H1 (cell line): Measurements from ENCODE around the gene ABCA2. TPM values are rescaled to one million over a fixed set of nuclear protein-coding genes. Genes with fewer than 3 reads are reported as not detected.

Experiments used
- CTCF ChIA-PET: fragments of 300-600 bp; sonication (Branson Sonifier 250); formaldehyde crosslinking; loops from one replicate; lab custom pipeline; 2021; ENCODE audit not compliant: partially characterized antibody; lab: Charles Lee
- POLR2A ChIA-PET: fragments of 300-600 bp; sonication (Branson Sonifier 250); formaldehyde crosslinking; loops from one replicate; lab custom pipeline; 2021; ENCODE audit warnings: inconsistent platforms; ENCODE audit not compliant: partially characterized antibody; lab: Charles Lee
- DNase-seq, 2 experiments: peaks; one replicate each; pipeline versions ENCODE4 v3.0.0 to v3.0.0-alpha.2; 2010 to 2022; ENCODE audit warnings: low spot score in 2 of 2, low read depth in 1 of 2, mixed read lengths in 1 of 2
- FAIRE-seq: peaks from 2 replicates; lab custom pipeline; 2011; peaks lifted over from hg19 to GRCh38; lab: Jason Lieb, UNC
- H2AFZ ChIP-seq: 2 replicates; pipeline ENCODE4 v1.8.1; 2012; ENCODE audit warnings: low read length, inconsistent platforms
- H2AK5ac ChIP-seq: 2 replicates; pipeline ENCODE4 v1.6.1; 2013; ENCODE audit warnings: low read depth, low read length
- H2BK120ac ChIP-seq: replicated peaks from 2 replicates; pipeline ENCODE3; 2013; ENCODE audit warnings: low read depth, low read length, inconsistent platforms
- H2BK12ac ChIP-seq: 2 replicates; pipeline ENCODE4 v1.6.1; 2013; ENCODE audit warnings: low read depth, low read length
- H2BK15ac ChIP-seq: 2 replicates; pipeline ENCODE4 v1.6.1; 2013; ENCODE audit warnings: low read length
- H2BK20ac ChIP-seq: 2 replicates; pipeline ENCODE4 v1.6.1; 2013; ENCODE audit warnings: low read length
- H2BK5ac ChIP-seq: 2 replicates; pipeline ENCODE4 v1.6.1; 2013; ENCODE audit warnings: low read depth, low read length
- H3K14ac ChIP-seq: 2 replicates; pipeline ENCODE4 v1.6.1; 2013; ENCODE audit warnings: inconsistent platforms; ENCODE audit not compliant: insufficient read length
- H3K18ac ChIP-seq: 2 replicates; pipeline ENCODE4 v1.6.1; 2013; ENCODE audit warnings: low read length; ENCODE audit errors: extremely low read depth
- H3K23ac ChIP-seq: 2 replicates; pipeline ENCODE4 v1.6.1; 2013; ENCODE audit warnings: inconsistent platforms; ENCODE audit not compliant: insufficient read length
- H3K23me2 ChIP-seq: 2 replicates; pipeline ENCODE4 v1.6.1; 2013; ENCODE audit warnings: low read depth, low read length
- H3K27ac ChIP-seq: 2 replicates; pipeline ENCODE4 v1.6.1; 2011; ENCODE audit warnings: low read depth, low read length, inconsistent platforms
- H3K27me3 ChIP-seq, 4 experiments: replicated peaks in 1 of 4; 1 replicate in 1 of 4; 2 replicates in 3 of 4; pipeline versions ENCODE4 v1.6.1 to v1.8.1; 2011 to 2013; ENCODE audit warnings: low read length in 3 of 4, mild to moderate bottlenecking in 3 of 4, inconsistent platforms in 2 of 4, mixed read lengths in 2 of 4, moderate library complexity in 1 of 4; ENCODE audit not compliant: control insufficient read depth in 3 of 4, insufficient read depth in 3 of 4; ENCODE audit errors: extremely low read depth in 1 of 4
- H3K36me3 ChIP-seq, 4 experiments: 2 replicates each; pipeline versions ENCODE4 v1.6.1 to v1.8.1; 2011 to 2013; ENCODE audit warnings: mild to moderate bottlenecking in 4 of 4, low read length in 3 of 4, moderate library complexity in 2 of 4, control low read depth in 1 of 4, inconsistent platforms in 1 of 4; ENCODE audit not compliant: insufficient read depth in 4 of 4, control insufficient read depth in 2 of 4
- H3K4ac ChIP-seq: replicated peaks from 2 replicates; pipeline ENCODE3; 2013; ENCODE audit warnings: low read length, low read depth, mixed read lengths, inconsistent platforms; ENCODE audit not compliant: insufficient read length
- H3K4me1 ChIP-seq, 4 experiments: replicated peaks in 1 of 4; 1 replicate in 1 of 4; 2 replicates in 3 of 4; pipeline versions ENCODE4 v1.6.1 to v1.8.1; 2011 to 2013; ENCODE audit warnings: low read length in 3 of 4, inconsistent platforms in 2 of 4, mixed read lengths in 1 of 4; ENCODE audit not compliant: insufficient read depth in 4 of 4, control insufficient read depth in 3 of 4
- H3K4me2 ChIP-seq, 2 experiments: 2 replicates each; pipeline versions ENCODE4 v1.6.1 to v1.8.1; 2011 to 2013; ENCODE audit warnings: low read depth in 2 of 2, low read length in 2 of 2, control low read depth in 1 of 2, inconsistent platforms in 1 of 2, mild to moderate bottlenecking in 1 of 2; ENCODE audit not compliant: insufficient read depth in 1 of 2
- H3K4me3 ChIP-seq, 4 experiments: fragments of 200-600, 300-600 bp in 1 of 4; sonication (generic), shearing (Covaris generic), sonication (Bioruptor Twin) in 1 of 4; 2 replicates each; pipeline versions ENCODE4 v1.5.1 to v1.8.1; 2011 to 2016; ENCODE audit warnings: low read length in 4 of 4, low read depth in 3 of 4, control low read depth in 2 of 4, inconsistent platforms in 2 of 4, mild to moderate bottlenecking in 2 of 4, mixed read lengths in 1 of 4, moderate library complexity in 1 of 4; ENCODE audit not compliant: insufficient read depth in 2 of 4; ENCODE audit errors: extremely low read depth in 1 of 4
- H3K56ac ChIP-seq: replicated peaks from 2 replicates; pipeline ENCODE3; 2013; ENCODE audit warnings: low read depth, mild to moderate bottlenecking, mixed read lengths, low read length, inconsistent platforms; ENCODE audit not compliant: insufficient read length
- H3K79me1 ChIP-seq: 2 replicates; pipeline ENCODE4 v1.6.1; 2013; ENCODE audit warnings: low read depth, low read length, control low read depth
- H3K79me2 ChIP-seq, 2 experiments: 2 replicates each; pipeline versions ENCODE4 v1.6.1 to v1.8.1; 2012 to 2013; ENCODE audit warnings: low read length in 2 of 2, mild to moderate bottlenecking in 2 of 2, inconsistent platforms in 1 of 2; ENCODE audit not compliant: insufficient read depth in 2 of 2, control insufficient read depth in 1 of 2
- H3K9ac ChIP-seq, 4 experiments: replicated peaks in 1 of 4; 1 replicate in 1 of 4; 2 replicates in 3 of 4; pipeline versions ENCODE4 v1.6.1 to v1.8.1; 2011 to 2013; ENCODE audit warnings: low read depth in 3 of 4, low read length in 3 of 4, control low read depth in 2 of 4, mild to moderate bottlenecking in 2 of 4, moderate library complexity in 2 of 4, inconsistent platforms in 1 of 4; ENCODE audit errors: extremely low read depth in 1 of 4
- H3K9me3 ChIP-seq, 2 experiments: 2 replicates each; pipeline versions ENCODE4 v1.6.1 to v1.8.1; 2012 to 2013; ENCODE audit warnings: mild to moderate bottlenecking in 2 of 2, moderate library complexity in 2 of 2, control low read depth in 1 of 2, inconsistent platforms in 1 of 2, low read depth in 1 of 2, low read length in 1 of 2, mixed read lengths in 1 of 2; ENCODE audit not compliant: insufficient read depth in 2 of 2
- H4K20me1 ChIP-seq, 2 experiments: replicated peaks in 1 of 2; 2 replicates each; pipeline versions ENCODE3 to v1.8.1; 2011 to 2013; ENCODE audit warnings: inconsistent platforms in 2 of 2, low read length in 2 of 2, mild to moderate bottlenecking in 1 of 2; ENCODE audit not compliant: insufficient read depth in 2 of 2, control insufficient read depth in 1 of 2
- H4K5ac ChIP-seq: 2 replicates; pipeline ENCODE4 v1.6.1; 2013; ENCODE audit warnings: low read length, low read depth, mixed read lengths, inconsistent platforms; ENCODE audit not compliant: insufficient read length
- H4K8ac ChIP-seq: 2 replicates; pipeline ENCODE4 v1.8.0; 2013; ENCODE audit warnings: mild to moderate bottlenecking, moderate library complexity, low read length, inconsistent platforms; ENCODE audit not compliant: insufficient read depth; ENCODE audit errors: extremely low read depth
- H4K91ac ChIP-seq: replicated peaks from 2 replicates; pipeline ENCODE3; 2013; ENCODE audit warnings: low read length, mixed read lengths, inconsistent platforms; ENCODE audit not compliant: insufficient read length
- EGR1 ChIP-seq: IDR thresholded peaks from 2 replicates; pipeline ENCODE4 v1.6.1; 2011; ENCODE audit warnings: low read depth, low read length, borderline replicate concordance
- FOSL1 ChIP-seq: IDR thresholded peaks from 2 replicates; pipeline ENCODE4 v1.6.1; 2011; ENCODE audit warnings: mild to moderate bottlenecking, low read depth, low read length, moderate library complexity; ENCODE audit not compliant: insufficient read depth
- HDAC2 ChIP-seq, 2 experiments: fragments of 300-600 bp in 1 of 2; sonication (generic) in 1 of 2; IDR thresholded peaks; 2 replicates each; pipeline ENCODE4 v1.6.1; 2011 to 2012; ENCODE audit warnings: low read depth in 2 of 2, low read length in 2 of 2, mild to moderate bottlenecking in 2 of 2, moderate library complexity in 2 of 2, borderline replicate concordance in 1 of 2, inconsistent platforms in 1 of 2
- KDM1A ChIP-seq: fragments of 200-600, 300-600 bp; sonication (generic); IDR thresholded peaks from 2 replicates; pipeline ENCODE4 v1.7.1; 2016; ENCODE audit warnings: mild to moderate bottlenecking, low read length, borderline replicate concordance
- PHF8 ChIP-seq: fragments of 200-600 bp; sonication (generic); conservative IDR thresholded peaks from 2 replicates; pipeline ENCODE4 v1.7.1; 2012; ENCODE audit warnings: low read depth, mild to moderate bottlenecking, inconsistent platforms, low read length, moderate library complexity
- POLR2AphosphoS5 ChIP-seq: IDR thresholded peaks from 2 replicates; pipeline ENCODE4 v1.6.1; 2011; ENCODE audit warnings: low read depth, low read length
- RXRA ChIP-seq: IDR thresholded peaks from 2 replicates; pipeline ENCODE4 v1.6.1; 2011; ENCODE audit warnings: low read depth, mild to moderate bottlenecking, low read length, moderate library complexity; ENCODE audit not compliant: insufficient read depth
- SP2 ChIP-seq: IDR thresholded peaks from 2 replicates; pipeline ENCODE4 v1.6.1; 2012; ENCODE audit warnings: mild to moderate bottlenecking, low read length, inconsistent platforms
- SRF ChIP-seq: IDR thresholded peaks from 2 replicates; pipeline ENCODE4 v1.6.1; 2011; ENCODE audit warnings: mild to moderate bottlenecking, low read depth, low read length, moderate library complexity
- TBP ChIP-seq: IDR thresholded peaks from 2 replicates; pipeline ENCODE4 v1.6.1; 2011; ENCODE audit warnings: low read depth, low read length, improper control_type of control experiment
- TEAD4 ChIP-seq: IDR thresholded peaks from 2 replicates; pipeline ENCODE4 v1.6.1; 2012; ENCODE audit warnings: low read depth, low read length, inconsistent platforms, mixed read lengths
- ZNF274 ChIP-seq: IDR thresholded peaks from 2 replicates; pipeline ENCODE4 v1.7.0; 2012; ENCODE audit warnings: low read length, borderline replicate concordance; ENCODE audit errors: extremely low read depth
- WGBS, 2 experiments: shearing (Covaris generic) in 1 of 2; methylation state at CpG; one replicate each; pipeline versions ENCODE4 v1.1.6 to v1.1.7; 2013 to 2015; ENCODE audit warnings: low lambda C conversion rate in 2 of 2, mixed read lengths in 2 of 2, inconsistent platforms in 1 of 2, low coverage in 1 of 2, missing lambda C conversion rate in 1 of 2; ENCODE audit not compliant: insufficient replicate concordance in 2 of 2, insufficient coverage in 1 of 2, insufficient read length in 1 of 2; ENCODE audit errors: extremely low coverage in 1 of 2, missing lambda C conversion rate in 1 of 2; 5-methylcytosine and 5-hydroxymethylcytosine counted together
- polyA plus RNA-seq, 7 experiments: library from polyadenylated mRNA; depleted of rRNA in 3 of 7; stranded (reverse) in 5 of 7; unstranded in 2 of 7; fragments of >200 nt in 5 of 7; fragments of 200-250 nt in 2 of 7; gene quantifications; 1 replicate in 5 of 7; 2 replicates in 1 of 7; 4 replicates in 1 of 7; pipeline versions ENCODE4 v1.2.1 to v1.2.3, GENCODE V29; 2011 to 2013; ENCODE audit warnings: missing spikeins in 2 of 7, mixed read lengths in 2 of 7
- total RNA-seq: library from RNA; stranded (reverse); fragmentation: NEBNext Ultra II Directional; extraction: Animal tissue kit (Norgen Biotek cat#: 25700); gene quantifications from 2 replicates; pipeline ENCODE4 v1.2.1, GENCODE V29; 2021

The ABCA2 gene
- total and polyA plus RNA-seq, 2 of the 8 experiments (the other 6 are each of a cell fraction or from before 2014, with no cell fraction given), result 12.5 to 14.3 TPM

- no peak overlapping the region for H3K27ac ChIP-seq
- no peak overlapping the region for H3K23ac ChIP-seq
- H3K56ac ChIP-seq, result no peak overlapping the region
- no peak overlapping the region for H3K4me3 ChIP-seq
- H3K79me2 ChIP-seq, result no peaks in the 10 kb centered on the region
- H3K4me2 ChIP-seq, result no peak overlapping the region
- H3K23me2 ChIP-seq, result no peaks in the 10 kb centered on the region
- H4K91ac ChIP-seq, result no peak overlapping the region
- peaks cover 0 to 10% of the 10 kb centered on the region in 2 experiments; a peak in 1 of 4 replicates for H3K9me3 ChIP-seq
- no peak overlapping the region for H2BK12ac ChIP-seq
- H3K79me1 ChIP-seq, result no peaks in the 10 kb centered on the region
- no peak overlapping the region; the same call in none of the 2 replicates for H4K8ac ChIP-seq
- ChIA-PET POLR2A (no interaction called here), CTCF (interaction anchor here (0.5 to 2.9 kb wide), 8 partner anchors 9 to 134 kb away, joined by 3 to 19 read pairs (median 3); partner anchors contain the start of gene CLIC3)
- WGBS, 2 experiments, result 90% methylated on average over 24 of the region's 24 CpGs; no CpG with 5 or more reads in 1 of the 2 experiments
- no peak overlapping the region for H2BK20ac ChIP-seq
- FAIRE-seq (no peak), DNase-seq (no peak)
- no peak overlapping the region for H2BK15ac ChIP-seq
- H2BK5ac ChIP-seq, result no peak overlapping the region
- no peak overlapping the region for H3K14ac ChIP-seq
- no peak overlapping the region for H4K5ac ChIP-seq
- no peak overlapping the region for H3K18ac ChIP-seq
- no peak overlapping the region for H2BK120ac ChIP-seq
- no peaks in the 10 kb centered on the region for H3K27me3 ChIP-seq
- H2AFZ ChIP-seq, result no peak overlapping the region
- no peaks in the 10 kb centered on the region; a peak in 1 of 7 replicates for H3K4me1 ChIP-seq
- no peaks in the 10 kb centered on the region for H3K36me3 ChIP-seq
- H2AK5ac ChIP-seq, result no peak overlapping the region
- no peaks in the 10 kb centered on the region for H4K20me1 ChIP-seq
- no peak overlapping the region for H3K4ac ChIP-seq
- no peak overlapping the region for H3K9ac ChIP-seq
- no peak for TF ChIP-seq PHF8
- no peak for TF ChIP-seq SRF
- no peak for TF ChIP-seq RXRA
- TF ChIP-seq SP2, result no peak
- no peak for TF ChIP-seq EGR1
- no peak for TF ChIP-seq TBP
- TF ChIP-seq POLR2AphosphoS5, result no peak
- no peak for TF ChIP-seq TEAD4
- TF ChIP-seq HDAC2 (IDR thresholded peaks at IDR 0.05; ENCODE audit: borderline replicate concordance in 1 of 2, low read depth in 2 of 2, low read length in 2 of 2), result no peak
- TF ChIP-seq FOSL1, result no peak
- TF ChIP-seq KDM1A, result no peak
- no peak for TF ChIP-seq ZNF274
Measured at GRCh38 chr9:137006116-137007003, 21.7 kb downstream of the ABCA2 start.
